ENCODE measurements around the gene CIAO2A.
"Not testable (repeated sequence)": the region's sequence is repeated elsewhere in the genome, so short reads cannot be mapped to it uniquely, and the experiment has no call there.

The CIAO2A gene

GRCh38 chr15:64071931-64072765 is 21.5 kb downstream of the CIAO2A start:
- no peak for DNase-seq

GRCh38 chr15:64070965-64071851 is 22.4 kb downstream of the CIAO2A start:
- no peak for ATAC-seq
- no peak for DNase-seq

More at GRCh38 chr15:64071931-64072765, 21.5 kb downstream of the CIAO2A start:
- ATAC-seq = no peak

GRCh38 chr15:64070106-64070505 is 23.5 kb downstream of the CIAO2A start:
- DNase-seq = no peak
- no peak for ATAC-seq

- DNase-seq (no peak), ATAC-seq (no peak)
These were observed 25.5 kb downstream of the CIAO2A start for GRCh38 chr15:64068133-64068532.

- ATAC-seq = peak; percentile 80
- DNase-seq = peak; percentile 72
These were observed 26.0 kb downstream of the CIAO2A start for GRCh38 chr15:64067564-64068030.

GRCh38 chr15:64066451-64066850 is 27.2 kb downstream of the CIAO2A start:
- no peak for DNase-seq

GRCh38 chr15:64060716-64061115 is 32.9 kb downstream of the CIAO2A start:
- DNase-seq (no peak), ATAC-seq (no peak)

More at GRCh38 chr15:64066451-64066850, 27.2 kb downstream of the CIAO2A start:
- ATAC-seq = no peak

GRCh38 chr15:64059104-64059503 is 34.5 kb downstream of the CIAO2A start:
- not testable (repeated sequence) for DNase-seq, ATAC-seq

- ATAC-seq (no peak), DNase-seq (no peak)
These were observed 35.4 kb downstream of the CIAO2A start for GRCh38 chr15:64058279-64058678.

- not testable (repeated sequence) for DNase-seq
These were observed 40.0 kb downstream of the CIAO2A start for GRCh38 chr15:64053674-64054073.

GRCh38 chr15:64052925-64053491 is 40.6 kb downstream of the CIAO2A start:
- no peak for ATAC-seq
- DNase-seq = no peak

More at GRCh38 chr15:64053674-64054073, 40.0 kb downstream of the CIAO2A start:
- not testable (repeated sequence) for ATAC-seq

GRCh38 chr15:64051407-64052259 is 42.0 kb downstream of the CIAO2A start:
- DNase-seq = no peak
- no peak for ATAC-seq

GRCh38 chr15:64051093-64051402 is 42.6 kb downstream of the CIAO2A start:
- no peak for ATAC-seq

GRCh38 chr15:64050281-64051092 is 43.2 kb downstream of the CIAO2A start:
- ATAC-seq = no peak

More at GRCh38 chr15:64051093-64051402, 42.6 kb downstream of the CIAO2A start:
- DNase-seq = no peak

GRCh38 chr15:64048781-64049460 is 44.7 kb downstream of the CIAO2A start:
- ATAC-seq (no peak), DNase-seq (no peak)

More at GRCh38 chr15:64050281-64051092, 43.2 kb downstream of the CIAO2A start:
- no peak for DNase-seq

GRCh38 chr15:64046421-64047153 is 47.1 kb downstream of the CIAO2A start, which contains the start of gene DAPK2:
Gene DAPK2, minus strand, starts transcription at chr15:64046485. Its CDS starts 6,224 bp downstream, at chr15:64040261.
- ATAC-seq (peak; percentile 92), DNase-seq (peak; percentile 78)

- peak; percentile 44 for ATAC-seq
- peak; percentile 46 for DNase-seq
These were observed 47.7 kb downstream of the CIAO2A start for GRCh38 chr15:64045774-64046420.

GRCh38 chr15:64045101-64045435 is 48.6 kb downstream of the CIAO2A start:
- no peak for DNase-seq
- no peak for ATAC-seq
